ENCODE measurements around the gene IRAK1.

Gene IRAK1

DNA sequence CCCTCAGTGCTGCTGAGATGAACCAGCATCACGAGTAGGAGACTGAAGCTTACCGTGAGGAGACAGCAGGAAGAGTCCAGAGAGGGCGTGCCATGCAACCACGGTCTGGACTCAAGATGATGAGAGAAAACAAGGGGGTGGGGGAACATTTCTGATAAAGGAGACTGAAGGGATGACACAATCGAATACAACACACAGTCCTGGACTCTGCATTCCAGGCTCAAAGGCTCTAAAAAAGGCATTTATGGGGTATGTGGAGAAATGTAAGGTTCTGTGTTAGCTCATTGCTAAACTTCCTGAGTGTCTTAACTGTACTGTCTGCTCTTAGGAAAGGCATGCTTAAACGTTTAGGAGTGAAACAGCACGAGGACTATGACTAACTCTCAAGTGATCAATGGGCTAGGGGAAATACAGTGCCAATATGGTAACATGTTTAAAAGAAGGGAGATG lies 20.6 kb upstream of the IRAK1 start:
- DNase-seq: no peak

DNA sequence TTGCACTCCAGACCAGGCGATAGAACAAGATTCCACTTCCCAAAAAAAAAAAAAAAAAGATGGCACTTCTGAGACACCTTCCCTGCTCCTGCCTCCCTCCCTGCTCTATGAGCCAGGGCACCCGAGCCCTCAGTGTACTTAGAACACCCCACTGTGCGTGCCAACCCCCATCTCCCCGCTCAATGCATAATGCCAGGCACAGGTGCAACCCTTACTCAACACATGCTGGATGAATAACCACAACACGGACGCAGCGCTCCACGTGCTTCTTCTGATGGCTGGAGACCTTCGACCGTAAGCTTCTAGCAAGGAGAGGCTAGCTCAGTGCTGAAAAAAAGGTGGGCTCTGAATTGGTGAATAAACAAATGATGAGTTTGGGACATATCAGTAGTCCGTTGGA lies 19.9 kb upstream of the IRAK1 start:
- no peak for DNase-seq

DNA sequence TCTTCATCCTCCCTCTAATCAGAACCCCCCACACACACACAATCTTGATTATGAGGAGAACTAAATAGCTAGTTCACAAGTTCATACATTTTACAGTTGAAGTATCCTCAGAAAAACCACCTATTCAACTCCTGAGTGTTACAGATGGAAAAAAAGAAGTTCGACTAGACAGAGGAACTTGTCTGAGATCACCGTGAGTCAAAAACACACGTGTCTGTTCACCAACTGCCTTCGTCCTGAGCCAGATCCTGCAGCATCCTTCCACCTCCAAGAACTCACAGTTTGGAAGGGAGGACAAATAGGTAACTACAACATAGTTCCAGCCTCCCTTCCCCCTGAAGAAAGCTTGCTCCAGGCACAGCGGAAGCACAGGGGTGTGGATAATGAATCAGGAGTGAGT lies 19.0 kb upstream of the IRAK1 start:
- DNase-seq: no peak

- DNase-seq: no peak
Observed at GRCh38 chrX:154037754-154038153, 18.1 kb upstream of the IRAK1 start.

DNA sequence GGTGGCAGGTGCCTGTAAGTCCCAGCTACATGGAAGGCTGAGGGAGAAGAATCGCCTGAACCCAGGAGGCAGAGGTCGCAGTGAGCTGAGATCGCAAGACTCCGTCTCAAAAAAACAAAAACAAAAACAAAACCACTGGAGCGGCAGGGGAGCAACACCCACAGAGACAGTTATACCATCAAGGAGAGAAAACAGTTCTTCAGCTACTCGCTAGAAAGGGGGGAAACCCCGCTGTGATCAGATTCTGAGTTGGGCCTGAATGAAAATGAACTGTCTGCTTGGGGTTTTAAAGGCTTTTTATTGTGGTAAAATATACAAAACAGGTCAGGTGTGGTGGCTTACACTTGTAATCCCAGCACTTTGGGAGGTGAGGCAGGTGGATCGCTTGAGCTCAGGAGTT lies 16.8 kb upstream of the IRAK1 start:
- no peak for DNase-seq

DNA sequence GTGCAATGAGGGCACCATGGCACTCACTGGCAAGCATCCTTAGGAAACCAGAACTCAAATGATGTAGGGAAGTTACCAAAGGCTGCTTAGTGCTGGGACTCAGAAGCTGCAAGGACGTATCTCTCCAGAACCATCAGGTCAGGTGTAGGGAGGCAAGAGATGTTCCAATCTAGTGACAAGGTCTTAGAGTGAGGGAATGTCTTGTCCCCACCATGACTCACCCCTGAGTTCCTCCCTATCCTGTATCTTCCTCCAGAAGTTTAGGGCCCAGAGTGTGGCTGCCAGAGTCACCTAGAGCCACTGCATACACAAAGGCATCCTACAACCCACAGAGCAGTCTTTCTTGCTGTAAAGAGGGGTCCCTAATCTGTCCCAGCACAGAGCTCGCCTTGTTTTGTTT lies 14.1 kb upstream of the IRAK1 start:
- no peak for DNase-seq

DNA sequence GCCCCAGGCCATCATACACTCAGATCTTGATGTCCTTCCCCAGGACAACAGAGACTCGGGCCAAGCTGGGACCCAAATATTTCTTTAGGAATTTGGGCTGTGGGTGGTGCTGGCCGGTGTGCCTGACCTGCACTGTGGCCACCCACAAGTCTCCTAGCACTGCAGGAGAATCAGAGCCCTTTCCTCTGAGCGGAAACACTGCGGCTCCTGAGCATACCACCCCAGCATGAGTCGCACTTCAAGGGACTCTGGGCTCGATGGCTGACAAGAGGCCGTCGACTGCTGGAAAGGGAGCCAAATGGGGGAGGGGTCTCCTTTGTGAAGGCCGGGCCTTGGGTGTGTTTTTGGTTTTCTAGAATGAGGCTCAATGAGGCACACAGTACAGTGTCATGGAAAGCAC lies 13.0 kb upstream of the IRAK1 start:
- DNase-seq: no peak

GRCh38 chrX:154032160-154032559 lies 12.5 kb upstream of the IRAK1 start:
- no peak for DNase-seq

GRCh38 chrX:154030715-154031305 lies 11.1 kb upstream of the IRAK1 start:
- DNase-seq: no peak

GRCh38 chrX:154030266-154030665 lies 10.6 kb upstream of the IRAK1 start:
- no peak for DNase-seq

DNA sequence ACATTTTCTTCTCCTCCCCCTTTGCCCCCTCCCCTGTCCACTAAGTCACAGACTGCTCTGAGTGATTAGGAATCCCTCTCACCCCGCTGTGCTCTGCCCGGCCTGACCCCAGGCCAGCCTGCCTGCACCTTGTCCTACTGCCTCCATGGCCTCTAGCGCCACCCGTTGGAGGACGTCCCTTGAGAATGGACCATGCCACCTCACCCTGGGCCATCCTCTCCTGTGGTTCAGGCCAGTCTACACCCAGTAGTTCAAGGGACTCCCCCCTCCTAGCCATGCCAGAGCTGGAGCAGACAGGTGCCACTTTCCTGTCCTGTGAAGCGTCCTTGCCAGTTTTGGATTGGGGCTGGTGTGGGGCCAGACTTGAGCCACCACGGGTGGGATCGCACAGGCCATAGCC lies 9.7 kb upstream of the IRAK1 start:
- no peak for DNase-seq

DNA sequence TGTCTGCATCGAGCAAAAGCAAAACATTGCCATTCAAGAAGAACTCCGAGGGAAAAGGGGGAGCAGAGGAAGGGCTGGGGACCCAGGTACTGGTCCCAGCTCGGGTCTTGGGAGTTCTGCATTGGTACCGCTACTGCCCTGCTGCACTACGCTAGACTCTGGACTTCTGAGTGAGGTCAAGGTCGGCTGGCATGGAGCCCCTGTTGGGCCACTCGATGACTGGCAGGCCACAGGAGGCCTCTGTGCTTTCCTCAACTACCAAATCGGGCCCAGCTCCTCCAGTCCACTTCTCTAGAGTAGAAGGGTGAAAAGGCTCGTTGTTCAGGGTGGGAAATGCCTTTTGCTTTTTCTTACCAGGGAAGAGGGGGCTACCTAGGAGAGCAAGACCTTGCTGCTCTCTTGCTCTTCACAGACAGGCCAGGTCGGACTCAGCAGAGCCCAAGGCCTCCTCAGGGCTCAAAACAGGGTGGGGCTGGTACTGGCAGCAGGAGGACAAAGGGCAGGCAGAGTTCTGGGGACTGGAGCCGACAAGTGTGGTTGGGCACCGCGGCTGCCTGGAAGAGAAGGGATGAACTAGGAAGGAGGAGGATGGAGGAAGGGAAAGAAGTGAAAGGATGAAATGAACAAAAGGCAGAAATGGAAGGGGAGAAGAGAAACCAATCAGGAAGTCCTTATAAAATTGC lies 8.9 kb upstream of the IRAK1 start:
- DNase-seq: no peak

GRCh38 chrX:154027986-154028385 lies 8.3 kb upstream of the IRAK1 start:
- DNase-seq: no peak

GRCh38 chrX:154027022-154027402 lies 7.3 kb upstream of the IRAK1 start:
- no peak for DNase-seq

DNA sequence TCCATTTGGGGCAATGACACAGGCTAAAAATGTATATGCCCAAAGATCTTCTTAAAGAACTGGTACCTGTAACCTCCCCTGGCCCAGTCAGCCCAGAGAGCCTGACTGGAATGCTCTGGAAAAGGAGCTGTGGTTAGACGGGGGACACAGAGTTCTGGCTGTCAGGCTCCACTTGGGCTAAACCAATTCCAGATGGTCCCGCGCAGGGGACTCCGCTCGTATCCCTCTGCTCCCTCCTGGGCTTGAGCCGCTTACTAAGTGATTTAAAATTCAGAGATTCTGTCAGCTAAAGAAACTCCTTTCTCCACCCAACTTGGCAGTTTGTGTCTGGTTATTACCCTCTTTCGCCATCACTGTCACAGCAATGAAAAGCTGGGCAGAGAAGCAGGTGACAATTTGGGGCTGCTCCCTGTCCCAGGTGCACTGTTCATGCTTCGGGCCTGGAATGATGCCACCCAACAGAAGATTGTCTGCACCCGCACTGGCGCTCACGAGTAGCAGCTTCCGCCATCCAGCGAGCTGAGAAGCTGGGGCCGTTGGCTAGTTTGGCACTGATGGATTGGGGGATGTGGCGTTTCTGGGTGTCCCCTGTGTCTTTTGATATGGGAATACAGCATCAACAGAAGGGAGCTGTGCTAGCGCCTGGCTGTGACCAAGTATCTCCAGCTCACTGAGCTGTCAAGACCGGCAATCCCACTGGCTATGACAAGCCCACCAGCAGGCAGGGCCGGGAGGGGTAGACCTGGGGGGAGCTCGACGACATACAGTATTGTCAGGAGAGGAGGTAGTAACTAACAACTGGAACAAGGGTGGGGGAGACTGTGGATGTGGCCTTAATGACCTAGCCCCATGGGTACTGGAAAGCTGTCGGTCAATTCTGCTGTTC lies 6.7 kb upstream of the IRAK1 start:
- no peak for DNase-seq

DNA sequence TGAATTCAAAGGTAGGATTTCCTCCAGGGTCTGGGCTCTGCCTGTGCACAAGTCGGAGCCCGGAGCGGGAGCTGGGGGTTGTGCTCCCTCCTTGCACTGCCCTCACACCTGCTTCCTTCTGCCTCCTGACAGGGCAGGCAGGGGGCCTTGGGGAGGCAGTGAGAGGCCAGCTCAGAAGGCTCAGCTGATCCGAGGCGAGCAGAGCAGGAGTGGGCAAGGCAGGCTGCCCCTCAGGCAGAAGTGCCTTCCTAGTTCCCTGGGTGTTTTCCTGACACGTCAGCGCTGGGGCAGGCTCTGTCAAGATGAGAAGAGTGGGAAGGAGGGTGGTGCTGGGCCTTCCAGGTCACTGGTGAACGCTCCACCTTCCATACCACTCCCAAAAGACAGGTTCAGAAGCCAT lies 5.5 kb upstream of the IRAK1 start:
- no peak for DNase-seq

DNA sequence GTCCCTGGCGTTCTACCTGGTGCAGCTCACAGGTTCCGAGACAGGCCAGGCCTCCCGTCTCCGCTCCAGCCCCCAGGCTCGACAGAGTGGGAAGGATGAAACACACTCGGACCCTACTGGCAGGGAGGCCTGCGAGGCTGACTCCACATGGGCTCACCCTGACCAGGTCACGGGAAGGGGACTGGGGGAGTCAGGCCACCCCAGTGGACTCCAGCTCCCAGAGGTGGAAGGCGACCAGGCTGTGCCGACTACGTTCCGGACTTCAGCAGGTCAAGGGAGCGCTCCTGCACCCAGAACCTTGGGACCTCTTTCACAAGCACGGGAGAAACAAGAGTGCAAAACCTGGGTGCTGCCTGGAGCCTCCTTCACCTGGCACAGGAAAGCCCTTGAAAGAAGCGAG lies 4.6 kb upstream of the IRAK1 start:
- DNase-seq: no peak

- DNase-seq: no peak
Observed at GRCh38 chrX:154023276-154024000, 3.7 kb upstream of the IRAK1 start.

DNA sequence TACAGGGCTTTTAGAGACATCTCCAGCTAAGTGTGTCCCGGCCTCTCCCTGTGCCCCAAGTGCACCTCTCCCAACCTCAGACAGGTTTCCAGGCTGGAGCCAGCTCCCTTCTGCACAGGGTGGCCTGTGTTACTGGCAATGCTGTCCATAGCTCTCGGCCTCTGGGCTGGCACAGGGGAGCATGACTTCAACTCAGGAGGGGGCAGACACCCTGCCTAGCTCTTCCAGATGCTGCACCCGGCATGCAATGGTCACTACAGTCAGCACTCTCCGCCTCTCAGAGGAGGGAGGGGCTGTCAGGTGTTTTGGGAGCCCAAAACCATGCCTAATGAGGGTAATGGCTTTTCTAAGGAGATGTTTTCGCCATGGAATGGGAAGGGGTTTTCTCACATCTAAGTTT lies 2.4 kb upstream of the IRAK1 start:
- DNase-seq: no peak

DNA sequence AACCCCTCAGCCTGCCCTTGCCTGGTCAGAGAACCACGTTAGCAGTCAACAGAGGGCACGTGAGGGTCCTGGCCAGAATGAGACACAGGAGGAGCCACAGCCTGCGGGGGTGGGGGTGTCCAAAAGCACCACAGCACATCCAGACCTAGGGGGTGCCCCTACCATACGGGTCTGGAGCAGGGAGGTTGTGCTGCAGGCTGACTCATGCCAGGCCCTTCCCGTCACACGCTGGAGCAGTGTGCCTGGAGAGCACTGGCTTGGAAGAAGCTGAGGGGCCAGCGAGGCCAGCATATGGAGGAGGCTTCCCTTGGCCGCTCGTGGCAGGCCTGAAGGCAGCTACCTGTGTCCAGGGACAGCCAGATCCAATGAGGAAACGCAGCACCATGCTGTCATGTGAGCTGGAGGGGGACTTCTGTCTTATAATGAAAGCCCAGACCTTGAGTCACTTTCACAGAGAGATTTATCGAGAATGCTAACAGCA lies 1.5 kb upstream of the IRAK1 start:
- no peak for DNase-seq

GRCh38 chrX:154020536-154021115 lies 924 bp upstream of the IRAK1 start:
- no peak for DNase-seq

- no peak for DNase-seq
Observed at GRCh38 chrX:154019061-154019621, 561 bp downstream of the IRAK1 start.

Measured in SW 1271 (cell line).